Measurements from ENCODE around the gene LINGO1. TPM values are rescaled to one million over a fixed set of nuclear protein-coding genes. Genes with fewer than 3 reads are reported as not detected.

LINGO1 gene
- total RNA-seq, 1 donor from 2014 or later: 0.78 TPM

DNA sequence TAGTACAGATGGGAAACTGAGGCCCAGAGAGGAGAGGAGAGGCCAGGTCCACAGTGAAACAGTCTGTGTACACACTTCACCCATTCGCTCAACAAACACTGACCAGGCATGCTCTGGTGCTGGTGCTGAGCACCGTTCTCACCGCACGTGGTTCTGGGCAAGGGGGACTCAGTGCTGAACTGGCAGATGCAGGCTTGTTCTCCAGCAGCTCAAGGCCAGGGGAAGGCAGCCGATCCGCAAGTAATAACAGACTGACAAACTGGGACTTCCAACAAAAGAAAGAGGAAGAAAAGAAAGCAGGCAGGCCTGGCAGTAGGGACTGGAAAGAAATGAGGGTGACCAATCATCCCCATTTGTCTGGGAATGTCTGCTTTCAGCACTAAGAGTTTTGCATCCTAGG lies 25.6 kb upstream of the LINGO1 start:
- ATAC-seq (no peak), DNase-seq (ENCODE audit: missing footprints) (no peak)
- intact Hi-C loops (cut with DNase I): no loop called here

DNA sequence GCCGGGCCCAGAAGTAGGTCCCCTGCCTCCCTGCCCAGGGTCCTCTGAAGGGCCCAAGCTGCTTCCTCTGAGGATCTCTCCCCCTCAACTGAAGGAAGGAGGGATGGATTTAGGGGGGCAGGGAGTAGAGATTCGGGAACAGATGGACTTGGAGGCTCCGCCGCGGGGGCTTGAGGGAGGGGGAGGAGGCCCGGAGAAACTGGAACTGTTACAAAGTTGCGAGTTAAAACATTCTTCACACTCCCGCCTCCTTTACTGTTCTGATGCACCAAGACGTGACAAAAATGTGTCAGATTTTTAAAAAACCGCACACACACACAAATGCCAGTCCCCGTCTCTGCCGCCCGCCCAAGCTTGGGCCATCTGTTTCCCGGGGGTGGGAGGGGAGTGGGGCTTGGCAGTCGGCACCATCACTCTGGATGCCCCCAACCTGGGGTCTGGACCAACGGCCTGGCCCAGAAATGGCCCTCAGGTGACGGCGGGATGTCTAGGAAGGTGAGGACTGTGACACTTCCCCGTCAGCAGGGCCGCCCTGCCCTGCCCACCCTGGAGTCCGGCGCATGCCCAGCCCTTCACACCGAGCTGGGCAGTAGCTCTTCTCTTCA lies 25.0 kb upstream of the LINGO1 start:
- no peak for DNase-seq (ENCODE audit: missing footprints)
- intact Hi-C loops (cut with DNase I): no loop called here
- no peak for ATAC-seq

DNA sequence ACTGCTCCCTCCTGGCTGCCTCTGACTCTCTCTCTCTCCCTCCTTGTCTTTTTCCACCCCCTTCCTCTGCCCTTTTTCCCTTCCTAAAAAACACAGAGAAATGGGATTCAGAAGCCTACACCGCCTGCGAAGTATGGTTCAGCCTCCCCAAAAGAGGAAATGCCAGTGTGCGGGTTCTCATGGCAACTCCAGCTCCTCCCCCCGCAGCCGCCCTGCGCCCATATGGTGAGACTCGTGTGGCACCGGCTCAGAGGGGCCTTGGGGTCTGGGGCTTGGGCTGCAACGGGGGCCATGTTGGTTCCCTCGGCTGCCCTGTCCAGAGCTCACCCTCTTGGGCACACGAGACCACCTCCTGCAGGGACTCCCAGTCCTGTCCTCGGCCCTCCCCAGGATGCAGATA lies 23.6 kb upstream of the LINGO1 start:
- intact Hi-C loops (cut with DNase I): no loop called here
- ATAC-seq (no peak), DNase-seq (ENCODE audit: missing footprints) (no peak)

DNA sequence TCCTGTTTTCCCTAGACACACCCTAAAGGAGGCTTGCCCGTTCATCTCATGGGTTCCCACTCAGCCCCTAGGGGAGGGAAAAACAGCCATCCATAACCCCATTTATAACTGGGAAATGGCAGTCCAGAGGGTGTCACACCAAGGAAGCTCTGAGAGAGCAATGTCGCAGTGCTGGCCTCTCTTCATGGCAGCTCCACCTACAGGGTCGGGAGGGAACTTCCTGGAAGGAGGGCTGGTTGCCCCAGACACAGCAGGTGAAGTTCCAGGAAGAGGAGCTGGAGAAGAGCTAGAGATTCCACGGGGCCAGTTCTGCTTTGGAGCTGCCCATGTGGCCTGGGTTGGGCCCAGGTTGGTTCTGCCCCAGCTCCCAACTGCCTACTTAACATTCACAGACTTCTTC lies 22.3 kb upstream of the LINGO1 start:
- no peak for ATAC-seq
- DNase-seq (ENCODE audit: missing footprints): no peak
- intact Hi-C loops (cut with DNase I): no loop called here

DNA sequence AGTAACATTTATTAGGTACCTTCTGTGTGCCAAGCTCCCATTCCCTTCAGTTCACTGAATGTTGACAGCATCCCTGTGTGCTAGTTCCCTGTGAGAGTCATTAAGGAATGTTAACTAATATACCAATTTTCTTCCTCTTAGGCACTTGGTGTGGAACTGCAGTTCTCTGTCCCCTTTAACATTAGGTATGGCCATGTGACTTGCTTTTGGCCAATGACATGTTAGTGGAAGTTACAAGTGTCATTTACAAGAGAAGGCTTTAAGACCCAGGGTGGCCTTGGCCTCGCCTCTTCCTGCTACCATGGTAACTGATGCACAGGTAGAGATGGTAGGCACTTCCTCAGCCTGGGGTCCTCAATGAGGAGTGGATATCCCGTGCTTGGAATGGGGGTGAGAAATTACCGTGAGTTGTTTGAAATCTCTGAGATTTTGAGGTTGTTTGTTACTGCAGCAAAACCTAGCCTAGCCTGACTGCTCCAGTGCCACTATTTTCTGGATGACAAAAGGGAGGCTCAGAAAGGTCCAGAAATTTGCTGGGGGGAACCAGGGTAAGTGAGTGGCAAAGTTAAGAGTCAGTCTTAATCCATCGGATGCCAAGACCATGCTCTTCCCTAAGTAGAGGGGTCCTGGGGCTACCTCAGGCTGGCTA lies 21.2 kb upstream of the LINGO1 start:
- intact Hi-C loops (cut with DNase I): no loop called here
- ATAC-seq: no peak

DNA sequence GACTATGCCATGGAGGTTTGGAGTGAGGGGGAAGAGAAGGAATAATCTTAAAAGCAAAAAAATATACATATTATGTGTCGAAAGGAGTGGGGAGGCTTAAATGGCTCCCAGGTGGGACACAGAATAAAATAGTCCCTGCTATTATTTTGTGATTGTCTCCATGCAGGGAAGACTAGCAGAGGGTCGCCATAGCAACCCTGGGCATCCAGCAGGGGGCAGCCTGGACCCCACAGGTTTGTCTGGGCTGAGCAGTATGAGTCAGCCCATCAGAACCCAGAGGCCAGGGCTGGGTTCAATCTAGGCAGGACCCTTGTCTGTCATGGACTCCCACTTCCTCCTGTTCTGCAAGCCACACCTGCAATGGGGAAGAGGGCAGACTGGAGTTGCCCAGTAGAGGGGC lies 17.6 kb upstream of the LINGO1 start:
- no peak for ATAC-seq
- DNase-seq (ENCODE audit: missing footprints): peak; percentile 34
- intact Hi-C loops (cut with DNase I): no loop called here

More for the DNA sequence above, 21.2 kb upstream of the LINGO1 start:
- DNase-seq (ENCODE audit: missing footprints): peak; percentile 18

DNA sequence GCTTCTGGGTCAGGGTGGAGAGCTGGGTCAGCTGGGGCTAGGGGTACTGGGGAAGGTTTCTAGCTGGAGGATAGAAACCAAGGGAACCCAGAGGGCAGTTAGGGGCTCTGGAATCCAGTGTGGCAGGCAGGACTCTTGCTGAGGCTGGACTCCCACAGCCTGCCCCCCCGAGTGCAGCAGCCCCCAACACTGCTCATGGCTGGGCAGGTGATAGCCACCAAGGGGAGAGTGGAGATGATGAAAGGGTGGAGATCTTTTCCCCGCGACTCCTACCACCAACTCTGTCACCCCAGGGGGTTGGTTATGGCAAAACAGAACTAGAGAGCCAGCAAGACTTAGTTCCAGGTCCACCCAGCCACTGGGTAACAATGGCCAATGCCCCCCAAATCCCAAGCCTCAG lies 16.9 kb upstream of the LINGO1 start:
- no peak for ATAC-seq
- intact Hi-C loops (cut with DNase I): loop anchor here (10.0 kb wide), 1 partner anchor 45 kb away; no protein-coding TSS in a partner anchor
- DNase-seq (ENCODE audit: missing footprints): peak; percentile 20

DNA sequence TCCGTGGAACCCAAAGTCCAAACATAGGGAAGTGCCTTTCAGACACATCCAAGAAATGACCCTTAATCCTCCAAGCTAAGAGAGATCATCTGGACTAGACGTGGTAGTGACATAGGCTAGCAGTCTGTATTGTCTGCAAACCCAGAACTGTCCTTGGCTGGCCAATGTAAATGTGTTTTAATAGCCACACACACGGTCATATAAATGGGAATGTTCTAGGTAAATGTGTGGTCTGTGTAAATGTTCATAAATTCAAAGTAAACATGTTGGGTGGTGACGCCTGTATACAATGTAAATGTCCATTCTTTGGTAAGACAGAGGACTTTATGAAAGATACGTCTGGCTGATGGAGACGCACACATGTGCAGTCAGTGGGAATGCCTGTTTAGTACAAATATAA lies 16.3 kb upstream of the LINGO1 start:
- intact Hi-C loops (cut with DNase I): loop anchor here (10.0 kb wide), 1 partner anchor 46 kb away; no protein-coding TSS in a partner anchor
- no peak for ATAC-seq

DNA sequence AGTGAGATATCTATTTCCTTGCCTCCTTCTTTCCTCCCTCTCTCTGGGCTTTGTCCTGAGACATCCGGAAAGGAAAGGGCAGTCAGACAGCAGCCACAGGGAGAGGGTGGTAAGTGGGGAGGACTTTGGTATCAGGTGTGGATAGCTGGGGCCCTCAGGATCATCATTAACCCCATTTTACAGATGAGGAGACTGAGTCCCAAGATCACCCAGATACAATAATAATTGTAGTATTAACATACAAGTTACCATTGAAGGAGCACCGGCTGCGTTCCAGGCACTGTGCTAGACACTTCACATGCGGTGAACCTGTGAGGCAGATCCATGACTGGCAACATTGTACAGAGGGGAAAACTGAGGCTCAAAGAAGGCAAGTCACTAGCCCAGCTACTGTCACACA lies 15.2 kb upstream of the LINGO1 start:
- intact Hi-C loops (cut with DNase I): loop anchor here (10.0 kb wide), 1 partner anchor 47 kb away; no protein-coding TSS in a partner anchor
- DNase-seq (ENCODE audit: missing footprints) (peak; percentile 37), ATAC-seq (no peak)

More for the DNA sequence above, 16.3 kb upstream of the LINGO1 start:
- no peak for DNase-seq (ENCODE audit: missing footprints)

DNA sequence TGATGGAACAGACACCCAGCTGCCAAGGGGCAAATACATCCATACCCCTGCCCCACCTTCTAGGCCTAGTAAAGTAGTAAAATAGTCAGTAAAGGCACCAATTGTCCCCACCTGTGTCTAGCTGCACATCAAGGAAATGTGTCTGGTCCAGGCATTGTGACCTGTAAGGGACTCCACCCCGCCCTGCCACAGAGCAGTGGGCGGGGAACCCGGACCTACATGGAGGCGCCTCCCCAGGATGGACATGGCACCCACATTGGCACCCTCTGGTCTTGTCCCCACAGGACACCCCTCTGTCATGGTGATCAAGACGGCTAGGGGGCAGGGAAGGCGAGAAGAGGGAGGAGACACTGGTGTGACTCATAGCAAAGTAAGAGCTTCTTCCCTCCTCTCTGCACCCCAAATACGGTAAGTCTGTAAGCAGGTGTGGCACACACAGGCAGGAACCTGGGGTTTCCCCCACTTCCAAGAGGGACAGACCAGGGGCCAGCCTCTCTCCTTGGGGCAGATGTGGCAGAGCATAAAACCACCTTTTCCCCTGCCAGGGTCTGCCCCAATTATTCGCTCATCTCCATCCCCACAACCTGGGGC lies 13.5 kb upstream of the LINGO1 start:
- DNase-seq (ENCODE audit: missing footprints): peak; percentile 57
- no peak for ATAC-seq
- intact Hi-C loops (cut with DNase I): loop anchor here (10.0 kb wide), 1 partner anchor 49 kb away; no protein-coding TSS in a partner anchor

DNA sequence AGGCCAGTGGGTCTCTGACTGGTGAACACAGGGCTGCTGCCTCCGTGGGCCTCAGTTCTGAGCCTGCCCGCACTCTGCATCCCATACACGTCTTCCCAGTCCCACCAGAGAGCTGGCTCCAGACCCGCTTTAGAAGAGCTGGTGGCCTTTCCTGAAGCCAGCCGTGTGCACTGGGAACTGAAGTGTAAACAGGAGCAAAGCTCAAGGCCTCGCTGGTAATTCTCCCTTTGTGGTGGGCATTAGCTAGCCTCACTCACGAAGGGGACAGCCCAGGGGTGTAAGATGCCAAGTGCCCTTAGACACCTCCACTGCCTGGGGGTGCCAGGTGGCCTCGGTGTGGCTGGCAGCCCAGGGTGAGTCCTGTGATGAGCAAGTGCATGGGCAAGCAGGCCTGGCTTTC lies 12.9 kb upstream of the LINGO1 start:
- DNase-seq (ENCODE audit: missing footprints) (peak; percentile 40), ATAC-seq (no peak)
- intact Hi-C loops (cut with DNase I): loop anchor here (10.0 kb wide), 1 partner anchor 49 kb away; no protein-coding TSS in a partner anchor

DNA sequence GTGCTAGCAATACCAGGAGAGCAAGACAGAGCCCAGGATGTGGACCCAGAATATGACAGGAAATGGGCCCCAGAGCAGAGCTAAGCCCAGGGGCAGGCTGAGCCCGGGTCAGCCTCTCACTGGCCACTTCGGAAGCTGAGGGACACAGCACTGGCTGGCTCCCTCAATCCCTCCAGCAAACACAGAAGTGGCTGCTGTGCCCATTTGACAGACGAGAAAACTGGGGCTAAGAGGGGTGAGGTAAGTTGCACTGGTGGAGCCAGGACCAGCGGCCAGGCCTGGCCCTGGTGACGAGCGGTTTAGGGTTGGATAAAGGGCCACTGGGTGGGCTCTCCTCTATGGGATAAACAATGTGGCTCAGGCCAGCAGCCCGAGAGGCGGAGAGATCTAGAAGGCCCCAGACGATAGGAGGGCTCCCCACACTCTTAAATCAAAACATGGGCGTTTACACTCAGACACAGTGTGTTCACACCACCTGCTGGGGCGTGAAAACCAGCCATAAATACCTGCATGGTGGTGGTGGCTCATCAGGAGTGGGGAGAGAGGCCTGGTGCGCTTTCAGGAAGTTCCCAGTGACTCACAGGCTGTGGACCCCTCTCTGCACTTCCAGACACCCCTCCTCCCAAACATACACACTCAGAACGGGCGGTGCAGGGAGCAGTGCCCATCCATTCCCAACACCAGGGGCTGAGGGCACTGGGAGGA lies 12.0 kb upstream of the LINGO1 start:
- ATAC-seq: no peak
- intact Hi-C loops (cut with DNase I): loop anchor here (10.0 kb wide), 1 partner anchor 50 kb away; no protein-coding TSS in a partner anchor

DNA sequence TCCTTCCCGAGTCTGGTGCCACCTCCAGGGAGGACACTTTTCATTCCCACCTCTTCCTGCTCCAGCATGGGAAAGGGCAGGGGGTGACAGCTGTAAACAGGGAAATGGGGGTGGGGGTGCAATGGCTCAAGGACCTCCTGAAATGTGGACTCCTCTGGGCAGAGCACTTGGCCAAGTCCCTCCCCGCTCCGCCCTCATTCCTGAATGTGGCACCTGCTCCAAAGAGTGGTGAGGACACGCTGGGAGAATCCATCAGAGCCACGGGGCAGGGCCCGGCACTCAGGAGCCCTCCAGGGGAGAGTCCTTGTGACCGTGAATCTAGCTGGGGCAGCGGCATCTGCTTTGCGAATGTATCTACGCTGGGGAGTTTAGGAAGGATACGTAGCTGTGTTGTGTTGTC lies 11.1 kb upstream of the LINGO1 start:
- DNase-seq (ENCODE audit: missing footprints) (peak; percentile 64), ATAC-seq (no peak)
- intact Hi-C loops (cut with DNase I): loop anchor here (10.0 kb wide), 1 partner anchor 51 kb away; no protein-coding TSS in a partner anchor

More for the DNA sequence above, 12.0 kb upstream of the LINGO1 start:
- no peak for DNase-seq (ENCODE audit: missing footprints)

DNA sequence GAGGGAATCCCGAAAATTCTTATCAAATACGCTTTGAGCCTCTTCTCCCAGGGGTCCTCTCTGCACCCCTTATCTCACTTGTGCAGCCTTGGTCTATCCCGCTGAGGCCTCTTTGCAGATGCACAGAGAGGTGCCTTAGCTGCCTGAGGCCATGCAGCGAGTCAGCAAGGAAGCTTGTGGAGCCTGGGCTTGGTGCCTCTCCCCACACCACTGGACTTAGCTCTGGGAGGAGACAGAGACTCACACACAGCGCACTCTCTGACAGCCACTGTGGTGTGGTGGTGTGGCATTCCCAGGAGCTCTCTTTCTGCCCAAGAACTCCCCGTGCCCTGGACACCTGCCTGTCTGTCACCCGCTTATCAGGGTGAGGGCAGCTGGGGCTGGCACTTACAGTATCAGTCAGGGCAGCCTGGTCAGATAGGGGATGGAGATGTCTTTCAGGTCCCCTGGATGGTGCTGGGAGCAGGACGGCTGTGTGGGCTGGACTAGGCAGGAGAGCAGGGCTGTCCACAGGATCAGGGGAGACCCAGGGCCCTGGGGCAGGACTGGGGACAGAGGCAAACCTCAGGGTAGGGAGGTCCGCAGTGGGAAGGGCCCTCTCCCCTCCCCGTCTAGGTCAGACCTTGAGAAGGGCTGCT lies 10.2 kb upstream of the LINGO1 start:
- intact Hi-C loops (cut with DNase I): loop anchor here (10.0 kb wide), 1 partner anchor 52 kb away; no protein-coding TSS in a partner anchor
- no peak for ATAC-seq
- DNase-seq (ENCODE audit: missing footprints): peak; percentile 44

DNA sequence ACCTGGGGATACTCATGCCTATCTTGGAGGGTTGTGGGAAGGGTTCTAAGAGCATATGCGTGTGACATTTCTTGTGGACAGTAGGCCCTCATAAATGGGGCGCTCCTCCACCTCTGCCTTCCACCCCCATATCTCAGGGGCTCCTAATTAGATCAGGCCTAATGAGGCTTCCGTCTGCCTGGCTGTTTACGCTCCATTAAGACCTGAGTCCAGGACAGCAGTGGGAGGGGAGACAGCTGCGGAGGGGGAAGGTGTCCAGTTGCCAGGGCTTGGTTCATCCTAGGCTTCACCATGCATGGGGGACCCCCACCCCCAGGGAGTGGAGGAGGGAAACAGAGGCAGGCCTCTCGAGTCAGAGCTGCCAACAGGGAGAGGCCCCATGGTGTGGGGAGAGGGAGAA lies 9.3 kb upstream of the LINGO1 start:
- DNase-seq (ENCODE audit: missing footprints): peak; percentile 26
- ATAC-seq: no peak
- intact Hi-C loops (cut with DNase I): loop anchor here (10.0 kb wide), 1 partner anchor 53 kb away; no protein-coding TSS in a partner anchor

DNA sequence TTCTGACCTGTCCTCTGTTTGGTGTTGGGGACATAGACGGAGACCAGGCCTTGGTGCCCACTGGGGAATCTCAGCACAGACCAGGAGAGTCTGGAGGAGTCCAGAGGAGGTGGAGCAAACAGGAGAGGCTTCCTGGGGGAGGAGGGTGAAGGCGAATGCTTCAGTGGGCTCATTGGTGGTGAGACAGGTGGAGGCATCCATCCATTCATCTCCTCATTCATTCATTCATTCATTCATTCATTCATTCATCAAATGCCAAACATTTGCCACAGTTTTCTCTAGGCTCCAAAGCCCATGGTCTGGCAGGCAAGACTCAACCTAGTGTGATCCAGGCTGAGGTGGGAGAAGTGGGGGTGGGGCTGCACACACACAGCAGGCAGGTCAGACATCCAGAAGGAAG lies 7.9 kb upstream of the LINGO1 start:
- intact Hi-C loops (cut with DNase I): loop anchor here (10.0 kb wide), 1 partner anchor 54 kb away; no protein-coding TSS in a partner anchor
- no peak for ATAC-seq

DNA sequence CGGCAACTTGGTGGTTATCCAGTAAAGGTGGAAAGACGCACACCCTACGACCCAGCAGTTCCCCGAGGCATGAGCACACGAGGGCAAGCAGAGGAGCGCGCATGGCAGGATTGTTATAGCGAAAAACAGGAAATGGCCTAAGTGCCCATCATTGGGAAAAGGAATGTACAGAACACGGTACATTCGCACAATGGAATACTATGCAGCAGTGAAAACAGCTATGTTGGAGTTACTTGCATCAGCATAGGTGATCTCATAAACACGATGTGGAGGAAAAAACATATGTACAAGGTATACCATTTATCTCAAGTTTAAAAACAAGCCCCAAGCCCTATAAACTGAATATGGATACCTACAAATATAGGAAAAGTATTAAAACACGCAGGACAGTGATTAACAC lies 6.7 kb upstream of the LINGO1 start:
- intact Hi-C loops (cut with DNase I): no loop called here
- no peak for DNase-seq (ENCODE audit: missing footprints)
- no peak for ATAC-seq

More for the DNA sequence above, 7.9 kb upstream of the LINGO1 start:
- DNase-seq (ENCODE audit: missing footprints): no peak

DNA sequence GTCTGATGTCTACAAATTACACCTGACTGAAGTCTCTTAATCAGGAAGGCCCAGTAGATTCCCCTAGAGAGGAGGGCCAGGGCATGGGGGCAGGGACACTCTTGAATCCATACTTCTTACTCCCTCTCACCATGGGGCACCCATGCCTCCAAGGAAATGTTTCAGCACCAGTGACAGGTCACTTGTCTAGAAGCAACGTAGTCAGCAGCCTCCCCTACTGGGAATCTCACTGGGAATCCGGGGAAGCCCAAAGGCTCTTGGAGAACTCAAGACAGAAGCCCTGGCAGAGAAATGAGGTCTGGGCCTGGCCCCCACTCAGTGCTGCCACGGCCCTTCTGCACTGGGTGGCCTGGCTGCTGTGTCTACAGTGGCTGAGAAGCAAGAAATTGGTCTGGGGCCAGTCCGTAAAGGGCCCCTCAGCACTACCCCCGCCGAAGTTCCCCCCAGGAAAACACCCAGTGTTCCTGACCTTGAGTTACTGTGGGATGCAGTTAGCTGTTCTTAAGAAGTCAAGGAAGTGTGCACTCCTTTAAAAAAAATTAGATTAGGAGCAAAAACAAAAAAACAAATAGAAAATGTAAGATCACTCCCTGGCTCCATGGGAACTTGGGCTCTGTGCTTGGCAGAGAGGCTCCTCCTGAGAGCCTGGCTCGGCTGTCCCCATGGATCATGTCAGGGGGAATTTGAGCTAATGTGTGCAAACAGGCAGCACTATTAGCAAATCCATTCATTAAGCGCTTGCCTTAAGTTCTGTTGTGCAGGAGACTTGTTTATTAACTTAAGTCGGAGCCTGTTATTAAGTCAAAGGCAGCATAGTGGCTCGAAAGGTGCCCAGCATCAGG lies 5.4 kb upstream of the LINGO1 start:
- intact Hi-C loops (cut with DNase I): no loop called here
- ATAC-seq (no peak), DNase-seq (ENCODE audit: missing footprints) (peak; percentile 37)

All from Right ventricle myocardium inferior (tissue), 1 donor.